SK-N-MC (cell line): Measurements from ENCODE around the gene ANKRD44.

Experiments used
- DNase-seq: peaks from one replicate; pipeline ENCODE4 v3.0.0-alpha.2; 2011; ENCODE audit warnings: low read depth, low spot score
- H3K27ac ChIP-seq: fragments of 200-600 bp; sonication (generic); 2 replicates; pipeline ENCODE4 v1.5.1; 2016; ENCODE audit warnings: mixed run types
- H3K36me3 ChIP-seq: fragments of 200-600 bp; sonication (generic); 2 replicates; pipeline ENCODE4 v1.6.1; 2017; ENCODE audit warnings: antibody characterized with exemption, low read length, mixed read lengths; ENCODE audit not compliant: insufficient read depth
- H3K4me3 ChIP-seq: fragments of 200-600 bp; sonication (generic); 2 replicates; pipeline ENCODE4 v1.5.1; 2016
- H3K9ac ChIP-seq: fragments of 200-600 bp; sonication (generic); 2 replicates; pipeline ENCODE4 v1.8.0; 2017; ENCODE audit warnings: mixed run types, mixed read lengths; ENCODE audit not compliant: insufficient read length
- H3K9me3 ChIP-seq: fragments of 200-600 bp; sonication (generic); 2 replicates; pipeline ENCODE4 v1.6.1; 2017; ENCODE audit warnings: low read depth, mild to moderate bottlenecking, antibody characterized with exemption, low read length, moderate library complexity, mixed read lengths
- EZH2 ChIP-seq: fragments of 200-600 bp; sonication (generic); IDR thresholded peaks from one replicate; pipeline ENCODE4 v1.6.1; 2017; ENCODE audit warnings: antibody characterized with exemption
- FOXP2 ChIP-seq: optimal IDR thresholded peaks from 2 replicates; pipeline ENCODE3; 2011; ENCODE audit warnings: mild to moderate bottlenecking, moderate library complexity; ENCODE audit not compliant: insufficient read depth; ENCODE audit errors: extremely low read length, control extremely low read depth
- POLR2AphosphoS5 ChIP-seq: IDR thresholded peaks from 2 replicates; pipeline ENCODE4 v1.6.1; 2012; ENCODE audit warnings: mild to moderate bottlenecking, low read depth, low read length, borderline replicate concordance

The ANKRD44 gene

GRCh38 chr2:197189426-197190099 is 121.0 kb downstream of the ANKRD44 start:
- no peak for TF ChIP-seq FOXP2
- H3K9me3 ChIP-seq, result no peaks in the 10 kb centered on the region
- peak overlapping the region; percentile 27 for H3K4me3 ChIP-seq
- DNase-seq, result no peak
- H3K36me3 ChIP-seq, result no peaks in the 10 kb centered on the region
- H3K9ac ChIP-seq, result no peak overlapping the region
- peak overlapping the region; percentile 21; the same call in 1 of the 2 replicates for H3K27ac ChIP-seq

GRCh38 chr2:197185676-197186075 is 124.9 kb downstream of the ANKRD44 start:
- Histone ChIP-seq H3K4me3 (no peak overlapping the region), H3K9ac (no peak overlapping the region), H3K9me3 (no peaks in the 10 kb centered on the region), H3K36me3 (no peaks in the 10 kb centered on the region), H3K27ac (peak overlapping the region; percentile 16; the same call in 1 of the 2 replicates)
- TF ChIP-seq POLR2AphosphoS5 (no peak), EZH2 (no peak), FOXP2 (no peak)
- no peak for DNase-seq

GRCh38 chr2:197184959-197185586 is 125.5 kb downstream of the ANKRD44 start:
- H3K36me3 ChIP-seq, result no peaks in the 10 kb centered on the region
- DNase-seq, result no peak
- no peak overlapping the region for H3K9ac ChIP-seq
- H3K27ac ChIP-seq, result peak overlapping the region; percentile 16; the same call in 1 of the 2 replicates
- no peaks in the 10 kb centered on the region for H3K9me3 ChIP-seq
- no peak overlapping the region for H3K4me3 ChIP-seq
- TF ChIP-seq EZH2 (no peak), POLR2AphosphoS5 (no peak), FOXP2 (no peak)

- H3K9me3 ChIP-seq, result no peaks in the 10 kb centered on the region
- H3K36me3 ChIP-seq, result no peaks in the 10 kb centered on the region
- DNase-seq, result no peak
- no peak for TF ChIP-seq FOXP2
- H3K27ac ChIP-seq, result no peak overlapping the region
- no peak overlapping the region for H3K9ac ChIP-seq
- H3K4me3 ChIP-seq, result no peak overlapping the region
These were observed 127.2 kb downstream of the ANKRD44 start for GRCh38 chr2:197183355-197183754.

GRCh38 chr2:197182668-197183067 is 127.9 kb downstream of the ANKRD44 start:
- Histone ChIP-seq H3K36me3 (no peaks in the 10 kb centered on the region), H3K9me3 (no peaks in the 10 kb centered on the region), H3K4me3 (no peak overlapping the region), H3K27ac (no peak overlapping the region), H3K9ac (no peak overlapping the region)
- TF ChIP-seq FOXP2, result no peak
- DNase-seq, result no peak

- Histone ChIP-seq H3K27ac (no peak overlapping the region), H3K4me3 (no peak overlapping the region), H3K9me3 (no peaks in the 10 kb centered on the region), H3K9ac (no peak overlapping the region), H3K36me3 (no peaks in the 10 kb centered on the region)
- no peak for DNase-seq
- TF ChIP-seq FOXP2 (no peak), EZH2 (no peak), POLR2AphosphoS5 (no peak)
These were observed 129.1 kb downstream of the ANKRD44 start for GRCh38 chr2:197181491-197181890.

GRCh38 chr2:197179744-197180498 is 130.7 kb downstream of the ANKRD44 start:
- H3K36me3 ChIP-seq, result no peaks in the 10 kb centered on the region
- H3K4me3 ChIP-seq, result no peak overlapping the region
- DNase-seq, result no peak
- H3K9ac ChIP-seq, result no peak overlapping the region
- TF ChIP-seq EZH2 (no peak), FOXP2 (no peak), POLR2AphosphoS5 (no peak)
- no peak overlapping the region for H3K27ac ChIP-seq
- H3K9me3 ChIP-seq, result no peaks in the 10 kb centered on the region

GRCh38 chr2:197176522-197176921 is 134.1 kb downstream of the ANKRD44 start:
- DNase-seq, result no peak
- TF ChIP-seq FOXP2 (no peak), EZH2 (no peak), POLR2AphosphoS5 (no peak)
- H3K27ac ChIP-seq, result no peak overlapping the region
- no peaks in the 10 kb centered on the region for H3K36me3 ChIP-seq
- no peak overlapping the region for H3K9ac ChIP-seq
- H3K4me3 ChIP-seq, result no peak overlapping the region
- no peaks in the 10 kb centered on the region for H3K9me3 ChIP-seq

- H3K9ac ChIP-seq, result no peak overlapping the region
- H3K9me3 ChIP-seq, result no peaks in the 10 kb centered on the region
- DNase-seq, result no peak
- no peak overlapping the region for H3K4me3 ChIP-seq
- no peaks in the 10 kb centered on the region for H3K36me3 ChIP-seq
- TF ChIP-seq EZH2 (no peak), FOXP2 (no peak), POLR2AphosphoS5 (no peak)
- H3K27ac ChIP-seq, result no peak overlapping the region
These were observed 136.0 kb downstream of the ANKRD44 start for GRCh38 chr2:197174539-197175094.
